Ishikawa (cell line): ENCODE data around the gene COL25A1.

ENCODE experiments used
- CEBPB ChIP-seq: IDR thresholded peaks from 2 replicates; pipeline ENCODE4 v1.6.1; 2012
- CREB1 ChIP-seq: IDR thresholded peaks from 2 replicates; pipeline ENCODE4 v1.6.1; 2012; ENCODE audit warnings: low read depth
- EGR1 ChIP-seq: IDR thresholded peaks from 2 replicates; pipeline ENCODE4 v1.6.1; 2012
- EP300 ChIP-seq: IDR thresholded peaks from 2 replicates; pipeline ENCODE4 v1.6.1; 2012; ENCODE audit warnings: borderline replicate concordance
- FOXM1 ChIP-seq: IDR thresholded peaks from 2 replicates; pipeline ENCODE4 v1.6.1; 2012; ENCODE audit warnings: low read depth, borderline replicate concordance
- NFIC ChIP-seq: IDR thresholded peaks from 2 replicates; pipeline ENCODE4 v1.6.1; 2012
- RAD21 ChIP-seq: IDR thresholded peaks from 2 replicates; pipeline ENCODE4 v1.6.1; 2012; ENCODE audit warnings: low read depth
- TCF12 ChIP-seq: IDR thresholded peaks from 2 replicates; pipeline ENCODE4 v1.6.1; 2012; ENCODE audit warnings: low read depth
- TEAD4 ChIP-seq: IDR thresholded peaks from 2 replicates; pipeline ENCODE4 v1.6.1; 2012
- ZBTB7A ChIP-seq: IDR thresholded peaks from 2 replicates; pipeline ENCODE4 v1.6.1; 2012; ENCODE audit warnings: low read depth
- TF ChIP-seq, protein P1 (sequence below): IDR thresholded peaks from 2 replicates; pipeline ENCODE4 v1.6.1; 2012
- TF ChIP-seq, protein P2 (sequence below): IDR thresholded peaks from 2 replicates; pipeline ENCODE4 v1.6.1; 2012
- TF ChIP-seq, protein P3 (sequence below): IDR thresholded peaks from 2 replicates; pipeline ENCODE4 v1.6.1; 2012; ENCODE audit warnings: low read depth, mild to moderate bottlenecking

DNA sequence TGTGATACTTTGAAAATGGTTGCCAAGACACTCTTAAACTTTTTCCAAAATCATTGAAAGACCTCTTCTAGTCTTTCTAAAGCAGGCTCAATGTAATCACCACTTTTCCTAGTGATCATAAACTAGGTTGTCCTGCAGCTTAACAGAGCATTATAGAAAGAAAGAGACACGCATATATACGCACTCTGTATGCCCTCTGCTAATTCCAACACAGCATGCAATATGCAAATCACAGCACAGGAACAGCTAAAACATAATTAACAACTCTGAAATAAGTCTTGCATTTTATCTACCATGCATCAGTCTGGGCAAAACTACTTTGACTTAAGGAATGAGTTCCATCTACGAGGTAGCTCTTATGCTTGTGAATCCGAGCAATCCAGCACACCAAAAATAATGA lies 94.6 kb downstream of the COL25A1 start:
- TF ChIP-seq TCF12 (no peak), EGR1 (no peak), TEAD4 (no peak), NFIC (no peak), FOXM1 (no peak), RAD21 (no peak), ZBTB7A (no peak), CEBPB (no peak), CREB1 (no peak), EP300 (no peak)
- TF ChIP-seq, protein P1, sequence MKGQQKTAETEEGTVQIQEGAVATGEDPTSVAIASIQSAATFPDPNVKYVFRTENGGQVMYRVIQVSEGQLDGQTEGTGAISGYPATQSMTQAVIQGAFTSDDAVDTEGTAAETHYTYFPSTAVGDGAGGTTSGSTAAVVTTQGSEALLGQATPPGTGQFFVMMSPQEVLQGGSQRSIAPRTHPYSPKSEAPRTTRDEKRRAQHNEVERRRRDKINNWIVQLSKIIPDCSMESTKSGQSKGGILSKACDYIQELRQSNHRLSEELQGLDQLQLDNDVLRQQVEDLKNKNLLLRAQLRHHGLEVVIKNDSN, result no peak
- TF ChIP-seq, protein P2, sequence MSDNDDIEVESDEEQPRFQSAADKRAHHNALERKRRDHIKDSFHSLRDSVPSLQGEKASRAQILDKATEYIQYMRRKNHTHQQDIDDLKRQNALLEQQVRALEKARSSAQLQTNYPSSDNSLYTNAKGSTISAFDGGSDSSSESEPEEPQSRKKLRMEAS, result no peak
- TF ChIP-seq, protein P3, sequence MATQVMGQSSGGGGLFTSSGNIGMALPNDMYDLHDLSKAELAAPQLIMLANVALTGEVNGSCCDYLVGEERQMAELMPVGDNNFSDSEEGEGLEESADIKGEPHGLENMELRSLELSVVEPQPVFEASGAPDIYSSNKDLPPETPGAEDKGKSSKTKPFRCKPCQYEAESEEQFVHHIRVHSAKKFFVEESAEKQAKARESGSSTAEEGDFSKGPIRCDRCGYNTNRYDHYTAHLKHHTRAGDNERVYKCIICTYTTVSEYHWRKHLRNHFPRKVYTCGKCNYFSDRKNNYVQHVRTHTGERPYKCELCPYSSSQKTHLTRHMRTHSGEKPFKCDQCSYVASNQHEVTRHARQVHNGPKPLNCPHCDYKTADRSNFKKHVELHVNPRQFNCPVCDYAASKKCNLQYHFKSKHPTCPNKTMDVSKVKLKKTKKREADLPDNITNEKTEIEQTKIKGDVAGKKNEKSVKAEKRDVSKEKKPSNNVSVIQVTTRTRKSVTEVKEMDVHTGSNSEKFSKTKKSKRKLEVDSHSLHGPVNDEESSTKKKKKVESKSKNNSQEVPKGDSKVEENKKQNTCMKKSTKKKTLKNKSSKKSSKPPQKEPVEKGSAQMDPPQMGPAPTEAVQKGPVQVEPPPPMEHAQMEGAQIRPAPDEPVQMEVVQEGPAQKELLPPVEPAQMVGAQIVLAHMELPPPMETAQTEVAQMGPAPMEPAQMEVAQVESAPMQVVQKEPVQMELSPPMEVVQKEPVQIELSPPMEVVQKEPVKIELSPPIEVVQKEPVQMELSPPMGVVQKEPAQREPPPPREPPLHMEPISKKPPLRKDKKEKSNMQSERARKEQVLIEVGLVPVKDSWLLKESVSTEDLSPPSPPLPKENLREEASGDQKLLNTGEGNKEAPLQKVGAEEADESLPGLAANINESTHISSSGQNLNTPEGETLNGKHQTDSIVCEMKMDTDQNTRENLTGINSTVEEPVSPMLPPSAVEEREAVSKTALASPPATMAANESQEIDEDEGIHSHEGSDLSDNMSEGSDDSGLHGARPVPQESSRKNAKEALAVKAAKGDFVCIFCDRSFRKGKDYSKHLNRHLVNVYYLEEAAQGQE, result no peak
